RKO (cell line): Measurements from ENCODE around the gene KLF15.

Experiments used
- DNase-seq: peaks from one replicate; pipeline ENCODE4 v3.0.0-alpha.2; 2016; ENCODE audit warnings: low spot score

KLF15 gene

GRCh38 chr3:126304704-126305103 lies 52.5 kb downstream of the KLF15 start:
- peak; percentile 52 for DNase-seq

GRCh38 chr3:126304291-126304690 lies 52.9 kb downstream of the KLF15 start:
- DNase-seq, result no peak

DNA sequence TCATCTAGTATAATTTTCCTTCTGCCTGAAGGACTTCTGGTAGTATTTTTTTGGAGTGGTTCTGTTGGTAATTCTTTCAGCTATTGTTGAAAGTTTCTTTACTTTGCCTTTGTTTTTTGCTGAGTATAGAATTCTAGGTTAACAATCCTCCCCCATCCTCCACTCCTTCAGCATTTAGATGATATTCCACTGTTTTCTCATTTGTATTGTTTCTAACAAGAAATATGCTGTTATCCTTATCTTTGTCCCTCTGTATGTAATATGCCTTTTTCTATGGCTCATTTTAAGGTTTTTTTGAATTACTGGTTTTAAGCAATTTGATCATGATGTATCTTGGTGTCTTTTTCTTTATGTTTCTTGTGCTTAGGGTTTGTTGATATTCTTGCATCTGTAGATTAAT lies 53.9 kb downstream of the KLF15 start:
- DNase-seq, result no peak

- no peak for DNase-seq
Observed at GRCh38 chr3:126300761-126301481, 56.3 kb downstream of the KLF15 start.

- DNase-seq, result no peak
Observed at GRCh38 chr3:126300001-126300760, 57.0 kb downstream of the KLF15 start.

- DNase-seq, result no peak
Observed at GRCh38 chr3:126295407-126295939, 61.7 kb downstream of the KLF15 start.

- no peak for DNase-seq
Observed at GRCh38 chr3:126294211-126294808, 62.9 kb downstream of the KLF15 start.

DNA sequence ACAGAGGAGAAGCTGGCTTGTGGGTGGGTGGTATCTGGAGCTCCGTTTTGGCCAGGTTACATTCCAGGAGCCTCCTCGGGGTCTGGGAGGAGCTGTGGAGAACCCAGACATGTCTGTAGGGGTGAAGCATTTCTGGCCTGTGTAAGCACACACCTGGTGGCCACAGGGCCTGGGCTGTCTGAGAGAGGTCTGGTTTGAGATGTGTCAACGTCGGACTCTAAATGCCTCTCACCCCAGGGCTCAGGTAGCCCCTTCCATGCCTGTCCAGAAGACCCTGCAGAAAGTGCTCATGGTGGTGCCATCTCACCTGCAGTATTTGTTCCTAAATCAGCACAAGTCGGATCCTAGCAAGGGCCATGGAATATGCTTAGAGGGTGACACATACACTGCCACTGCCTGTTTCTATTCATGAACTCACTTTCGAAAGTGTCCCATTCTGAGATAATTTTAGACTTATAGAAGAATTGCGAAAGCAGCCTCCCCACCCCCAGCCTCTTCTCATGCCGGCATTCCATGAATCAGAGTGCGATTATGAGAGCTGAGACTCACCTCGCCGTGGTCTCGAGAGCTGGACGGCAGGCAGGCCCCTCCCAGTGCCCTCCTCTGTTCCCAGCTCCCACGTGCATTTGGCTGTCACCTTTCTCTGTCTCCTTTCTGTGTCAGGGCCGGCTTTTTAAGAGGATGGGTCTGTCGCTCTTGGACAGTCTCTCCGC lies 63.7 kb downstream of the KLF15 start:
- no peak for DNase-seq
